Right atrium auricular region (tissue), 2 donors: ENCODE measurements around the gene CNPY1. TPM values are rescaled to one million over a fixed set of nuclear protein-coding genes. Genes with fewer than 3 reads are reported as not detected.
A peak's percentile ranks its signal among the peaks of the same experiment; 100 is the strongest.

Source experiments
- DNase-seq: peaks from one replicate; pipeline ENCODE4 v3.0.0-alpha.2; 2019; ENCODE audit warnings: low spot score
- H3K27ac ChIP-seq, 2 donors: fragments of 200-600 bp; sonication (generic); 1 replicate in 1 of 2; 2 replicates in 1 of 2; pipeline ENCODE4 v1.5.1; 2016 to 2019
- H3K27me3 ChIP-seq, 2 donors: fragments of 200-600 bp; sonication (generic); one replicate each; pipeline versions ENCODE4 v1.5.1 to v1.6.0; 2017 to 2019
- H3K36me3 ChIP-seq: fragments of 200-600 bp; sonication (generic); one replicate; pipeline ENCODE4 v1.5.1; 2016
- H3K4me1 ChIP-seq, 2 donors: fragments of 200-600 bp; sonication (generic); one replicate each; pipeline versions ENCODE4 v1.5.1 to v1.6.0; 2017 to 2019
- H3K4me3 ChIP-seq, 2 donors: fragments of 200-600 bp; sonication (generic); 1 replicate in 1 of 2; 2 replicates in 1 of 2; pipeline ENCODE4 v1.5.1; 2017 to 2019; ENCODE audit warnings: mild to moderate bottlenecking in 1 of 2, moderate library complexity in 1 of 2
- H3K9me3 ChIP-seq, 2 donors: fragments of 200-600 bp; sonication (generic); one replicate each; pipeline ENCODE4 v1.5.1; 2019
- CTCF ChIP-seq, 2 donors: fragments of 200-600 bp; sonication (generic); IDR thresholded peaks; one replicate each; pipeline ENCODE4 v1.5.1; 2019; ENCODE audit warnings: antibody characterized with exemption in 2 of 2
- total RNA-seq, 2 donors: library from RNA; depleted of rRNA; stranded (reverse); fragments of >200 nt; gene quantifications; one replicate each; pipeline ENCODE4 v1.1.0, GENCODE V29; 2016

CNPY1 gene
- total RNA-seq, 2 donors from 2014 or later = not detected

DNA sequence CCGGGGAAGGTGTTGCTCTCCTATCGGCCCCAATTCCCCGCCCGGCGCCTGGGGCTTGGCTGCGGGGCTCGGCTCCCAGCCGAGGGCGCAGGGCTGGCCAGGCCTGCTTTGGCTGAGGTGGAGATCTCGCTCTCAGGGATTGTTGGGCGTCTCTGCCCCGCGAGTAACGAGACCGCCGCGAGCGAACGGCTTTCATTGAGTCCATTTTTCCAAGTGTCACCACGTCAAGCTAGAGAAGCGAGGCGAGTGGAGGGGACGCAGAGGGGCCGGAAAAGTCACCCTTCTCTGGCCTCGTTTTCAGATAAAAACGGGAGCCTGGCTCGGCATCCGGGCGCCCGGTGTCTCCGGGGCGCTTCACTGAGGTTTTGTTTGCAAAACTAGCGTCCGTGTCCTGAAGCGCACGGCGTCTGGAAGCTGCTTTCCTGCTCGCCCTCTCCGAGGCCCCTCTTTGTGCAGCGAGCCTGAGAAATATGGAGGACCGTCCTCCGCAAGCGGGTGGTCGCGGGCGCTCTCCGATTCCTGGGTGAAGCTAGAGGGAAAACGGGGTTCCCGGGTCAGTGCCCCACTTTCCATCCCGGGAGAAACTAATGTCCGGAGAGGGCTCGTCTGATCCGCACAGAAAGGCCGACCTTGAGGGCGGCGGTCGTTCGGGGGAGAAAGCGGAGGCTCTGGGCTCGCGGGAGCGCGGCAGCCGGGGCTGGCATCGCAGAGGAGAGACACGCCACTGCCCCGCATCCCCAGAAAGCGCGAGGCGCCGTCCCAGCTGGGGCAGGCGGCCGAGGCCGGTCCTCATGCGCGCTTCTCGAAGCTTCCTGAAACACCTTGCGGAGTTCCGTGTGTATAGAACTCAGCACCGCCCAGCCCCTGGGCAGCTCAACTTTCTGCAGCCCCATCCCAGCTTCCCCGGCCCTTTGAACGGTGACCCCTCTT lies 91.9 kb downstream of the CNPY1 start:
- Histone ChIP-seq H3K9me3 (no peaks in the 10 kb centered on the region), H3K4me3 (peak overlapping the region in 1 of 2 donors; percentile 13)

DNA sequence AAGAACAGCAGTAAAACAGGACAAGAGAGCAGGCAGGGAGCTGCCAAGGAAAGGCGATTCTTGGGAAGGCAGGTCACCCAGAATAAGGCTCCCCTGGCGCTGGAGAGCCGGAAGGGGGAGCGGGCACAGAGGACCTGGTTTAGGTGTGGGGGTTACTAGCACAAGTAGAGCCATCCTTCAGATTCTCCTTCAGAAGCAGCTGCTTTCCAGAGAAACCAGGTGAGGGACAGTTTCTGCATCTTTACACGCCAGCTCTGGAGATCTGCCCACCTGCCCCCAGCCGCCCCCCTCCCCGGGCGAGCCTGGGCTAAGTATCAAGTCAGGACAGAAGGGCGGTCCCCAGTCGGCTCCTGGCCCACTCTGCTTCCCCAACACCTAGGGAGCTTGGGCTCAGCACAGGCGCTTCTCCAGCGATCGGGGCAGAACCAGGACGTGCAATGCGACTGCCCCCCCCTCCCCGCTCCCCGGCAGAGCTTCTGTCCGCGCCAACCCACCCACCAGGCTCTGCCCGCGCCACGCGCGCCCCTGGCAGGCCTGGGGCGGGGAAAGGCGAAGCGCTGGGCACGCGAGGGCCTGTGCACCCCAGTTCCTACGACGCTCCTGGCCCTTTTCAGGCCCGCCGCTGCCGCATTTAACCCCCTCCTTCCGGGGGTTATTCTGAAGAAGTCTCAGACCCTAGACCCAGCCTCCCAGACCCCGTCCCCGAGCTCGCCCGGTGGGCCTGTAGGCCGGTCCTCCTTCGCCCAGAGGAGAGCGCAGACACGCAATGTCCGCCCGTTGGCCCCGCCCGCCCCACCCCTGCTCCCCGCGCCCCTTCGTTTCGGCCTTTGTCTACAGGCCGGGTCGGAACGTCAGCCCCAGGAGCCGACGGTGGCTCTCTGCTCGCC lies 92.8 kb downstream of the CNPY1 start:
- H3K27ac ChIP-seq = no peak overlapping the region
- H3K36me3 ChIP-seq = no peaks in the 10 kb centered on the region
- H3K9me3 ChIP-seq = no peaks in the 10 kb centered on the region
- H3K27me3 ChIP-seq = peaks cover 63 to 87% of the 10 kb centered on the region in 2 donors
- peak overlapping the region in 1 of 2 donors; percentile 13 for H3K4me3 ChIP-seq
- no peak for DNase-seq
- peaks cover 0 to 52% of the 10 kb centered on the region in 2 donors for H3K4me1 ChIP-seq
- TF ChIP-seq CTCF (IDR thresholded peaks at IDR 0.05) = no peak

More for the DNA sequence above, 91.9 kb downstream of the CNPY1 start:
- Histone ChIP-seq H3K4me1 (peaks cover 0 to 52% of the 10 kb centered on the region in 2 donors), H3K27ac (no peak overlapping the region), H3K36me3 (no peaks in the 10 kb centered on the region), H3K27me3 (peaks cover 61 to 87% of the 10 kb centered on the region in 2 donors)
- no peak for TF ChIP-seq CTCF (IDR thresholded peaks at IDR 0.05)
- no peak for DNase-seq

DNA sequence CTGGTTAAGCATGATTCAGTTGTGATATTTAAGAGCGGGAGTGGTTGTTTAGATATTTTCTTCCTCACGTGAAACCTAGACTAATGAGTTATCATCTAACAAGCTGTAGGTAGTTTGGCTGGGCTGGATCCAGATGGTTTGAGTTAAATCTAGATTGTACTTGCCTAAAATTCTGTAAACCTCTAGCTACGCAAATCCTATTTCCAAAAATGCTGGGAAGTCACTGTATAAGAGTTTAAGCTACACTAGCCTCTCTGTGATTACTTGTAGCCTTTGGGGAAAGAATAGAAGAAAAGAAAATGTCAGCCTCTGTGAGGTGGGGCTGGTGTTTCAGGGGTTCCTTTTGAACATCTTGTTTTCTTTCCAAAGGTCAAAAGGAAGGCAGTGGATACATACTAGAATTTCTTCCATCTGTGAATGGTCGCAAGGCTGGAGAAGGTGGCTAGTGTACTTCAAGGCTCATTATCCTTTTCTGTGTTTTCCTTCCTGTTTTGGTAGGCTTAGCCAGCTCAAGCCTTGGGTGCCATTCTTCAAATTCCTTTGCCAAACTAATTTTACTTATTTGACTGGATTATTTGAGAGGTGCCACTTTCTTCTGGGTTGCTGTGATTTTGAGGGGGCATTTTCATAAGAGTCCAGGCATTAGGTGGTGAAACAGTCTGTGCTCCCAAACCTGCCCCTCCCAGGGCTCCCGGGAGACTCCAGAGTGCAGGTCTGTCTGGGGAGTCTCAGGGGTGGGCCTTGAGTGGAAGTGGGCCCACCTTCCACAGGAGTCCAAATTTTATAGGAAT lies 93.7 kb downstream of the CNPY1 start:
- peaks cover 67 to 91% of the 10 kb centered on the region in 2 donors for H3K27me3 ChIP-seq
- H3K9me3 ChIP-seq = no peaks in the 10 kb centered on the region
- DNase-seq = no peak
- no peak for TF ChIP-seq CTCF (IDR thresholded peaks at IDR 0.05)
- no peak overlapping the region for H3K27ac ChIP-seq
- no peaks in the 10 kb centered on the region for H3K36me3 ChIP-seq
- peaks cover 0 to 49% of the 10 kb centered on the region in 2 donors for H3K4me1 ChIP-seq
- H3K4me3 ChIP-seq = no peak overlapping the region

- no peak for TF ChIP-seq CTCF (IDR thresholded peaks at IDR 0.05)
- Histone ChIP-seq H3K4me3 (no peak overlapping the region), H3K4me1 (peaks cover 0 to 43% of the 10 kb centered on the region in 2 donors), H3K27ac (no peak overlapping the region), H3K9me3 (no peaks in the 10 kb centered on the region), H3K27me3 (peaks cover 64 to 93% of the 10 kb centered on the region in 2 donors), H3K36me3 (no peaks in the 10 kb centered on the region)
- no peak for DNase-seq
These were observed 94.5 kb downstream of the CNPY1 start for GRCh38 chr7:155451840-155452239.

Other genes starting within 250 kb of the CNPY1 start
- 10 to 100 TPM; 15.8 to 25.7 TPM for gene INSIG1, start 248.7 kb downstream of the CNPY1 start, total RNA-seq
- gene EN2, start 88.4 kb downstream of the CNPY1 start, total RNA-seq = not detected
- 10 to 100 TPM; 15.4 to 21.0 TPM for gene RBM33, start 98.1 kb upstream of the CNPY1 start, total RNA-seq